H1 (cell line): ENCODE measurements around the gene YWHAE. TPM values are rescaled to one million over a fixed set of nuclear protein-coding genes. Genes with fewer than 3 reads are reported as not detected.

ENCODE experiments used
- BRCA1 ChIP-seq: IDR thresholded peaks from 2 replicates; pipeline ENCODE4 v1.6.1; 2012; ENCODE audit warnings: low read depth, low read length, improper control_type of control experiment
- NANOG ChIP-seq: IDR thresholded peaks from 2 replicates; pipeline ENCODE4 v1.6.1; 2011; ENCODE audit warnings: low read length, low read depth, mild to moderate bottlenecking, inconsistent platforms; ENCODE audit not compliant: insufficient read depth, poor library complexity, severe bottlenecking
- NRF1 ChIP-seq: IDR thresholded peaks from 2 replicates; pipeline ENCODE4 v1.6.1; 2011; ENCODE audit warnings: mild to moderate bottlenecking, low read depth, low read length, improper control_type of control experiment
- PHF8 ChIP-seq: fragments of 200-600 bp; sonication (generic); conservative IDR thresholded peaks from 2 replicates; pipeline ENCODE4 v1.7.1; 2012; ENCODE audit warnings: low read depth, mild to moderate bottlenecking, inconsistent platforms, low read length, moderate library complexity
- POLR2AphosphoS5 ChIP-seq: IDR thresholded peaks from 2 replicates; pipeline ENCODE4 v1.6.1; 2011; ENCODE audit warnings: low read depth, low read length
- polyA plus RNA-seq, 7 experiments: library from polyadenylated mRNA; depleted of rRNA in 3 of 7; stranded (reverse) in 5 of 7; unstranded in 2 of 7; fragments of >200 nt in 5 of 7; fragments of 200-250 nt in 2 of 7; gene quantifications; 1 replicate in 5 of 7; 2 replicates in 1 of 7; 4 replicates in 1 of 7; pipeline versions ENCODE4 v1.2.1 to v1.2.3, GENCODE V29; 2011 to 2013; ENCODE audit warnings: missing spikeins in 2 of 7, mixed read lengths in 2 of 7
- total RNA-seq: library from RNA; stranded (reverse); fragmentation: NEBNext Ultra II Directional; extraction: Animal tissue kit (Norgen Biotek cat#: 25700); gene quantifications from 2 replicates; pipeline ENCODE4 v1.2.1, GENCODE V29; 2021
- TF ChIP-seq, protein P1 (sequence below): fragments of 300-600 bp; sonication (generic); IDR thresholded peaks from 2 replicates; pipeline ENCODE4 v1.7.1; 2012; ENCODE audit warnings: low read length, moderate library complexity, mild to moderate bottlenecking, inconsistent platforms; ENCODE audit not compliant: insufficient replicate concordance

YWHAE gene
- total and polyA plus RNA-seq, 2 of the 8 experiments (the other 6 are each of a cell fraction or from before 2014, with no cell fraction given) = 559 to 1,186 TPM

DNA sequence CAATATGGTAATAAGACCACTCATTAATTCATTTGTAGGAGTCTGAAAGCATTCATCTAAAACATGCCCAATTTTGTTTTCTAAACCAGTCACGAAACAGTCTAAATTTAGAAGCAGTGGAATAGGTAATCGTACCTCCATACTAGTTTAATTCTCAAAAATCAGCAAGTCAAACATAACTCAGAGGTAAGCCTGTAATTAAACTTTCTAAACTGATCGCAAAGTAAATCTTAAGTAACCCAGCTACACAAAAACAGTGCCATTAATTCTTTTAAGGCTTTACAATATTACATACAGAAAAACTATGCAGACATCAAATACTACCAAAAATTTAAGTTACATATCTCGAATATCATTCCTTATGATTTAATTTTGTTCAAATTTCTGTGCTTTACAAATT, 31.4 kb downstream of the YWHAE start (continued):
- TF ChIP-seq, protein P1, sequence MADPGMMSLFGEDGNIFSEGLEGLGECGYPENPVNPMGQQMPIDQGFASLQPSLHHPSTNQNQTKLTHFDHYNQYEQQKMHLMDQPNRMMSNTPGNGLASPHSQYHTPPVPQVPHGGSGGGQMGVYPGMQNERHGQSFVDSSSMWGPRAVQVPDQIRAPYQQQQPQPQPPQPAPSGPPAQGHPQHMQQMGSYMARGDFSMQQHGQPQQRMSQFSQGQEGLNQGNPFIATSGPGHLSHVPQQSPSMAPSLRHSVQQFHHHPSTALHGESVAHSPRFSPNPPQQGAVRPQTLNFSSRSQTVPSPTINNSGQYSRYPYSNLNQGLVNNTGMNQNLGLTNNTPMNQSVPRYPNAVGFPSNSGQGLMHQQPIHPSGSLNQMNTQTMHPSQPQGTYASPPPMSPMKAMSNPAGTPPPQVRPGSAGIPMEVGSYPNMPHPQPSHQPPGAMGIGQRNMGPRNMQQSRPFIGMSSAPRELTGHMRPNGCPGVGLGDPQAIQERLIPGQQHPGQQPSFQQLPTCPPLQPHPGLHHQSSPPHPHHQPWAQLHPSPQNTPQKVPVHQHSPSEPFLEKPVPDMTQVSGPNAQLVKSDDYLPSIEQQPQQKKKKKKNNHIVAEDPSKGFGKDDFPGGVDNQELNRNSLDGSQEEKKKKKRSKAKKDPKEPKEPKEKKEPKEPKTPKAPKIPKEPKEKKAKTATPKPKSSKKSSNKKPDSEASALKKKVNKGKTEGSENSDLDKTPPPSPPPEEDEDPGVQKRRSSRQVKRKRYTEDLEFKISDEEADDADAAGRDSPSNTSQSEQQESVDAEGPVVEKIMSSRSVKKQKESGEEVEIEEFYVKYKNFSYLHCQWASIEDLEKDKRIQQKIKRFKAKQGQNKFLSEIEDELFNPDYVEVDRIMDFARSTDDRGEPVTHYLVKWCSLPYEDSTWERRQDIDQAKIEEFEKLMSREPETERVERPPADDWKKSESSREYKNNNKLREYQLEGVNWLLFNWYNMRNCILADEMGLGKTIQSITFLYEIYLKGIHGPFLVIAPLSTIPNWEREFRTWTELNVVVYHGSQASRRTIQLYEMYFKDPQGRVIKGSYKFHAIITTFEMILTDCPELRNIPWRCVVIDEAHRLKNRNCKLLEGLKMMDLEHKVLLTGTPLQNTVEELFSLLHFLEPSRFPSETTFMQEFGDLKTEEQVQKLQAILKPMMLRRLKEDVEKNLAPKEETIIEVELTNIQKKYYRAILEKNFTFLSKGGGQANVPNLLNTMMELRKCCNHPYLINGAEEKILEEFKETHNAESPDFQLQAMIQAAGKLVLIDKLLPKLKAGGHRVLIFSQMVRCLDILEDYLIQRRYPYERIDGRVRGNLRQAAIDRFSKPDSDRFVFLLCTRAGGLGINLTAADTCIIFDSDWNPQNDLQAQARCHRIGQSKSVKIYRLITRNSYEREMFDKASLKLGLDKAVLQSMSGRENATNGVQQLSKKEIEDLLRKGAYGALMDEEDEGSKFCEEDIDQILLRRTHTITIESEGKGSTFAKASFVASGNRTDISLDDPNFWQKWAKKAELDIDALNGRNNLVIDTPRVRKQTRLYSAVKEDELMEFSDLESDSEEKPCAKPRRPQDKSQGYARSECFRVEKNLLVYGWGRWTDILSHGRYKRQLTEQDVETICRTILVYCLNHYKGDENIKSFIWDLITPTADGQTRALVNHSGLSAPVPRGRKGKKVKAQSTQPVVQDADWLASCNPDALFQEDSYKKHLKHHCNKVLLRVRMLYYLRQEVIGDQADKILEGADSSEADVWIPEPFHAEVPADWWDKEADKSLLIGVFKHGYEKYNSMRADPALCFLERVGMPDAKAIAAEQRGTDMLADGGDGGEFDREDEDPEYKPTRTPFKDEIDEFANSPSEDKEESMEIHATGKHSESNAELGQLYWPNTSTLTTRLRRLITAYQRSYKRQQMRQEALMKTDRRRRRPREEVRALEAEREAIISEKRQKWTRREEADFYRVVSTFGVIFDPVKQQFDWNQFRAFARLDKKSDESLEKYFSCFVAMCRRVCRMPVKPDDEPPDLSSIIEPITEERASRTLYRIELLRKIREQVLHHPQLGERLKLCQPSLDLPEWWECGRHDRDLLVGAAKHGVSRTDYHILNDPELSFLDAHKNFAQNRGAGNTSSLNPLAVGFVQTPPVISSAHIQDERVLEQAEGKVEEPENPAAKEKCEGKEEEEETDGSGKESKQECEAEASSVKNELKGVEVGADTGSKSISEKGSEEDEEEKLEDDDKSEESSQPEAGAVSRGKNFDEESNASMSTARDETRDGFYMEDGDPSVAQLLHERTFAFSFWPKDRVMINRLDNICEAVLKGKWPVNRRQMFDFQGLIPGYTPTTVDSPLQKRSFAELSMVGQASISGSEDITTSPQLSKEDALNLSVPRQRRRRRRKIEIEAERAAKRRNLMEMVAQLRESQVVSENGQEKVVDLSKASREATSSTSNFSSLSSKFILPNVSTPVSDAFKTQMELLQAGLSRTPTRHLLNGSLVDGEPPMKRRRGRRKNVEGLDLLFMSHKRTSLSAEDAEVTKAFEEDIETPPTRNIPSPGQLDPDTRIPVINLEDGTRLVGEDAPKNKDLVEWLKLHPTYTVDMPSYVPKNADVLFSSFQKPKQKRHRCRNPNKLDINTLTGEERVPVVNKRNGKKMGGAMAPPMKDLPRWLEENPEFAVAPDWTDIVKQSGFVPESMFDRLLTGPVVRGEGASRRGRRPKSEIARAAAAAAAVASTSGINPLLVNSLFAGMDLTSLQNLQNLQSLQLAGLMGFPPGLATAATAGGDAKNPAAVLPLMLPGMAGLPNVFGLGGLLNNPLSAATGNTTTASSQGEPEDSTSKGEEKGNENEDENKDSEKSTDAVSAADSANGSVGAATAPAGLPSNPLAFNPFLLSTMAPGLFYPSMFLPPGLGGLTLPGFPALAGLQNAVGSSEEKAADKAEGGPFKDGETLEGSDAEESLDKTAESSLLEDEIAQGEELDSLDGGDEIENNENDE = no peak
- TF ChIP-seq NRF1 = no peak
- TF ChIP-seq POLR2AphosphoS5 = no peak
- TF ChIP-seq BRCA1 = no peak
- no peak for TF ChIP-seq NANOG
- TF ChIP-seq PHF8 = no peak
